Thyroid gland (tissue), 4 donors: ENCODE results near the gene WNT10A. TPM values are rescaled to one million over a fixed set of nuclear protein-coding genes. Genes with fewer than 3 reads are reported as not detected.
"Not testable (repeated sequence)": the region's sequence is repeated elsewhere in the genome, so short reads cannot be mapped to it uniquely, and the experiment has no call there.

Experiments used
- DNase-seq, 2 donors: peaks; one replicate each; pipeline ENCODE4 v3.0.0-alpha.2; 2019
- H3K27ac ChIP-seq, 3 donors: fragments of 200-600 bp; sonication (generic); 1 replicate in 2 of 3; 2 replicates in 1 of 3; pipeline ENCODE4 v1.5.1; 2016 to 2019; ENCODE audit warnings: mild to moderate bottlenecking in 1 of 3, moderate library complexity in 1 of 3
- H3K27me3 ChIP-seq: fragments of 200-600 bp; sonication (generic); one replicate; pipeline ENCODE4 v1.5.1; 2019
- H3K36me3 ChIP-seq, 2 donors: fragments of 200-600 bp; sonication (generic); one replicate each; pipeline ENCODE4 v1.5.1; 2016 to 2019
- H3K4me1 ChIP-seq, 2 donors: fragments of 200-600 bp; sonication (generic); one replicate each; pipeline ENCODE4 v1.5.1; 2017 to 2019
- H3K4me3 ChIP-seq, 3 donors: fragments of 200-600 bp; sonication (generic); replicated peaks in 1 of 3; 1 replicate in 2 of 3; 2 replicates in 1 of 3; pipeline ENCODE4 v1.5.1; 2016; ENCODE audit warnings: mild to moderate bottlenecking in 1 of 3
- H3K9me3 ChIP-seq: fragments of 200-600 bp; sonication (generic); one replicate; pipeline ENCODE4 v1.5.1; 2017
- POLR2A ChIP-seq, 2 donors: fragments of 450-650 bp; IDR thresholded peaks; one replicate each; pipeline ENCODE4 v1.6.1; 2017; ENCODE audit warnings: antibody characterized with exemption in 2 of 2, mild to moderate bottlenecking in 2 of 2, moderate library complexity in 1 of 2
- WGBS, 2 donors: methylation state at CpG; one replicate each; pipeline ENCODE4 v1.1.5; 2017; 5-methylcytosine and 5-hydroxymethylcytosine counted together
- intact Hi-C: fragments of 100-400 bp; cut with DNase I; formaldehyde crosslinking; loops from one replicate; pipeline ENCODE4 v1.15.1; 2023
- small RNA-seq: library from RNA; depleted of rRNA; stranded (forward); fragments of <200 nt; gene quantifications from one replicate; pipeline ENCODE3, GENCODE V24; 2016
- total RNA-seq, 4 donors: library from RNA; depleted of rRNA; stranded (reverse); fragments of >200 nt; gene quantifications; one replicate each; pipeline ENCODE4 v1.2.3, GENCODE V29; 2016
- TF ChIP-seq, protein P1 (sequence below), 6 experiments: fragments of 200-600 bp in 3 of 6; fragments of 450-650 bp in 3 of 6; sonication (generic) in 3 of 6; IDR thresholded peaks; one replicate each; pipeline ENCODE4 v1.5.1; 2016 to 2019; ENCODE audit warnings: antibody characterized with exemption in 6 of 6, mild to moderate bottlenecking in 2 of 6, inconsistent platforms in 1 of 6, moderate library complexity in 1 of 6

Gene WNT10A
- total RNA-seq, 4 donors from 2014 or later, result 0.20 TPM; not detected in 3

DNA sequence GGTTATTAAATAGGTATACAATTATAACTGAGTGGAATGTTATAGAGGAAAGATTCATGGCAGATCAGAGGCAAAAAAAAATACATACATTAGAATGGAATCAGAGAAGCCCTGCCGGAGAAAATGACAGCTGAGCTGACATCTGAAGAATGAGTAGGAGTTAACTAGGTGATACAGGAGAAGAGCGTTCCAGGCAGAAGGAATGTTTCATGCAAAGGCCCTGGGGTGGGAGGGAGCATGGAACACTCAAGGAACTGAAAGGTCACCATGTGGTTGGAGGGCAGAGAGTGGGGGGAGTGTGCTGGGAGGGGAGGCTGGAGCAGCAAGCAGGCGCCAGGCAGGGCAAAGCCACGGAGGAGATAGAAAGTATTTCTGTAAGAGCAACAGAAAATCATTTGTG lies 47.2 kb downstream of the WNT10A start:
- Histone ChIP-seq H3K4me1 (no peaks in the 10 kb centered on the region), H3K36me3 (no peaks in the 10 kb centered on the region), H3K9me3 (no peaks in the 10 kb centered on the region), H3K4me3 (no peak overlapping the region), H3K27ac (no peak overlapping the region), H3K27me3 (no peaks in the 10 kb centered on the region)
- no peak for DNase-seq
- WGBS, 2 donors, result 76 to 83% methylated on average over 4 of the region's 4 CpGs
- intact Hi-C loops, result no loop called here
- no peak for TF ChIP-seq POLR2A (IDR thresholded peaks at IDR 0.05)
- TF ChIP-seq, protein P1, sequence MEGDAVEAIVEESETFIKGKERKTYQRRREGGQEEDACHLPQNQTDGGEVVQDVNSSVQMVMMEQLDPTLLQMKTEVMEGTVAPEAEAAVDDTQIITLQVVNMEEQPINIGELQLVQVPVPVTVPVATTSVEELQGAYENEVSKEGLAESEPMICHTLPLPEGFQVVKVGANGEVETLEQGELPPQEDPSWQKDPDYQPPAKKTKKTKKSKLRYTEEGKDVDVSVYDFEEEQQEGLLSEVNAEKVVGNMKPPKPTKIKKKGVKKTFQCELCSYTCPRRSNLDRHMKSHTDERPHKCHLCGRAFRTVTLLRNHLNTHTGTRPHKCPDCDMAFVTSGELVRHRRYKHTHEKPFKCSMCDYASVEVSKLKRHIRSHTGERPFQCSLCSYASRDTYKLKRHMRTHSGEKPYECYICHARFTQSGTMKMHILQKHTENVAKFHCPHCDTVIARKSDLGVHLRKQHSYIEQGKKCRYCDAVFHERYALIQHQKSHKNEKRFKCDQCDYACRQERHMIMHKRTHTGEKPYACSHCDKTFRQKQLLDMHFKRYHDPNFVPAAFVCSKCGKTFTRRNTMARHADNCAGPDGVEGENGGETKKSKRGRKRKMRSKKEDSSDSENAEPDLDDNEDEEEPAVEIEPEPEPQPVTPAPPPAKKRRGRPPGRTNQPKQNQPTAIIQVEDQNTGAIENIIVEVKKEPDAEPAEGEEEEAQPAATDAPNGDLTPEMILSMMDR (IDR thresholded peaks at IDR 0.05), result no peak

DNA sequence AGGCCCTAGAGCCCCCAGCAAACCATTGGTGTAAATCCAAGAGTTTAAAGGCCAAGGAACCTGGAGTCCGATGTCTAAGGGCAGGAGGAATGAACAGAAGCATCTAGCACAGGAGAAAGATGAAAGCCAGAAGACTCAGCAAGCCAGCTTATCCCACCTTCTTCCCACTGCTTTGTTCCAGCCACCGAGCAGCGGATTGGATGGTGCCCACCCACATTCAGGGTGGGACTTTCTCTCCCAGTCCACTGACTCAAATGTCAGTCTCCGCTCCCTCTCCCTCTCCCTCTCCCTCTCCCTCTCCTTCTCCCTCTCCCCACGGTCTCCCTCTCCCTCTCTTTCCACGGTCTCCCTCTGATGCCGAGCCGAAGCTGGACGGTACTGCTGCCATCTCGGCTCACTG lies 49.8 kb downstream of the WNT10A start:
- WGBS, 2 donors, result 86 to 96% methylated on average over 10 of the region's 10 CpGs
- H3K9me3 ChIP-seq, H3K4me1 ChIP-seq, H3K36me3 ChIP-seq, intact Hi-C loops, H3K4me3 ChIP-seq, H3K27ac ChIP-seq, DNase-seq, H3K27me3 ChIP-seq: not testable (repeated sequence)

DNA sequence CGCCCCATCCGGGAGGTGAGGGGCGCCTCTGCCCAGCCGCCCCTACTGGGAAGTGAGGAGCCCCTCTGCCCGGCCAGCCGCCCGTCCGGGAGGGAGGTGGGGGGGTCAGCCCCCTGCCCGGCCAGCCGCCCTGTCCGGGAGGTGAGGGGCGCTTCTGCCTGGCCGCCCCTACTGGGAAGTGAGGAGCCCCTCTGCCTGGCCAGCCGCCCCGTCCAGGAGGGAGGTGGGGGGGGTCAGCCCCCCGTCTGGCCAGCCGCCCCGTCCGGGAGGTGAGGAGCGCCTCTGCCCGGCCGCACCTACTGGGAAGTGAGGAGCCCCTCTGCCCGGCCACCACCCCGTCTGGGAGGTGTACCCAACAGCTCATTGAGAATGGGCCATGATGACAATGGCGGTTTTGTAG lies 51.1 kb downstream of the WNT10A start:
- H3K27me3 ChIP-seq, H3K4me3 ChIP-seq, DNase-seq, H3K27ac ChIP-seq, H3K4me1 ChIP-seq, intact Hi-C loops, H3K9me3 ChIP-seq, H3K36me3 ChIP-seq: not testable (repeated sequence)
- 70 to 95% methylated on average over 2 to 12 of the region's 25 CpGs for WGBS, 2 donors

Small RNA genes within 50 kb of the gene (small RNA-seq; reads per million reads assigned to genes)
- gene RNU6-642P, result not detected

Other genes starting within 250 kb of the WNT10A start
- gene ZNF142, start 221.2 kb upstream of the WNT10A start, total RNA-seq, result 10 to 100 TPM; 15.5 to 33.4 (median 24.0) TPM
- 10 to 100 TPM; 17.7 to 38.9 (median 26.5) TPM for gene BCS1L, start 221.2 kb upstream of the WNT10A start, total RNA-seq
- gene RNF25, start 208.8 kb upstream of the WNT10A start, total RNA-seq, result 10 to 100 TPM; 15.8 to 26.1 (median 19.9) TPM
- 10 to 100 TPM; 50.9 to 82.3 (median 64.0) TPM for gene STK36, start 208.8 kb upstream of the WNT10A start, total RNA-seq
- 10 to 100 TPM in 3 of 4 donors, 1 to 10 TPM in 1; 5.7 to 19.2 (median 12.5) TPM for gene TTLL4, start 170.0 kb upstream of the WNT10A start, total RNA-seq
- 10 to 100 TPM in 3 of 4 donors, 1 to 10 TPM in 1; 9.0 to 26.8 (median 17.0) TPM for gene CYP27A1, start 98.7 kb upstream of the WNT10A start, total RNA-seq
- gene PRKAG3, start 49.0 kb upstream of the WNT10A start, total RNA-seq, result not detected
- 1 to 10 TPM in 2 of 4 donors, not detected in 2; 2.7 to 5.1 TPM for gene WNT6, start 21.0 kb upstream of the WNT10A start, total RNA-seq
- gene CDK5R2, start 78.8 kb downstream of the WNT10A start, total RNA-seq, result under 1 TPM in 1 of 4 donors, not detected in 3; 0.39 TPM
- gene FEV, start 104.3 kb downstream of the WNT10A start, total RNA-seq, result not detected
- gene CRYBA2, start 112.6 kb downstream of the WNT10A start, total RNA-seq, result not detected
- 1 to 10 TPM in 1 of 4 donors, under 1 TPM in 2, not detected in 1; under 0.01 to 1.3 (median 0.78) TPM for gene CFAP65, start 160.7 kb downstream of the WNT10A start, total RNA-seq
- gene IHH, start 180.1 kb downstream of the WNT10A start, total RNA-seq, result under 1 TPM in 1 of 4 donors, not detected in 3; 0.34 TPM